Large intestine (tissue), 3 donors: ENCODE data around the gene ASCL3. TPM values are rescaled to one million over a fixed set of nuclear protein-coding genes. Genes with fewer than 3 reads are reported as not detected.

Source experiments
- DNase-seq, 2 donors: peaks; one replicate each; pipeline versions ENCODE4 v3.0.0 to v3.0.0-alpha.2; 2013
- H3K27ac ChIP-seq: one replicate; pipeline ENCODE4 v1.5.1; 2013; ENCODE audit warnings: low read length
- H3K27me3 ChIP-seq: 2 replicates; pipeline ENCODE4 v1.6.1; 2013; ENCODE audit warnings: low read length; ENCODE audit not compliant: control insufficient read depth, insufficient read depth
- H3K36me3 ChIP-seq: 2 replicates; pipeline ENCODE4 v1.6.1; 2013; ENCODE audit warnings: low read length; ENCODE audit not compliant: control insufficient read depth, insufficient read depth
- H3K4me1 ChIP-seq: one replicate; pipeline ENCODE4 v1.6.1; 2013; ENCODE audit warnings: low read length; ENCODE audit not compliant: control insufficient read depth, insufficient read depth
- H3K4me3 ChIP-seq: one replicate; pipeline ENCODE4 v1.5.1; 2013; ENCODE audit warnings: low read length
- H3K9me3 ChIP-seq: one replicate; pipeline ENCODE4 v1.6.1; 2013; ENCODE audit warnings: mild to moderate bottlenecking, low read depth, low read length, moderate library complexity; ENCODE audit not compliant: control insufficient read depth
- WGBS: methylation state at CpG from one replicate; pipeline ENCODE4 v1.1.5; 2013; ENCODE audit warnings: low lambda C conversion rate; ENCODE audit not compliant: insufficient coverage; 5-methylcytosine and 5-hydroxymethylcytosine counted together
- polyA plus RNA-seq: library from polyadenylated mRNA; unstranded; fragments of 120-200 nt; gene quantifications from one replicate; pipeline ENCODE4 v1.2.1, GENCODE V29; 2013

The ASCL3 gene
- polyA plus RNA-seq, 1 donor = 0.18 TPM

DNA sequence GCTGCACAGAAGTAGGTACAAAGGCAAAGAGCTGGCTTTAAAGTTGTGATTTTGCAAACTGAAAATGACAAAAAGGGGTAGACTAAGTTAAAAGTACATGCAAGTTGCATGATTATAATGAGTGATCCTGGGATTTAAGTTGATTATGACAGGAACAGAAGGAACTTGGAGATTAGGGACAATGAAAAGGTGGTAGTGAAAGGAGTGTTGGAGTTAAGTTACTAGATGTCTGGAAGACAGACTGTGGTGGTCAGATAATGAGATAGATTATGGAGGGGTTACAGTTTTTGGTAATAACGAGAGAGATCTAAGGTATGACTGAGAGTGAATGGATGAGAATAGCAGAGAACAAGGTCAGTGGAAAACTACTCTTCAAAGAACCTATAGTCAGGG, 29.1 kb upstream of the ASCL3 start:
- Histone ChIP-seq H3K27ac (no peak overlapping the region), H3K27me3 (no peaks in the 10 kb centered on the region), H3K36me3 (peaks cover 2% of the 10 kb centered on the region), H3K4me3 (no peak overlapping the region), H3K4me1 (no peaks in the 10 kb centered on the region), H3K9me3 (no peaks in the 10 kb centered on the region)
- no peak for DNase-seq
- 100% methylated on average over 1 of the region's 1 CpG for WGBS

DNA sequence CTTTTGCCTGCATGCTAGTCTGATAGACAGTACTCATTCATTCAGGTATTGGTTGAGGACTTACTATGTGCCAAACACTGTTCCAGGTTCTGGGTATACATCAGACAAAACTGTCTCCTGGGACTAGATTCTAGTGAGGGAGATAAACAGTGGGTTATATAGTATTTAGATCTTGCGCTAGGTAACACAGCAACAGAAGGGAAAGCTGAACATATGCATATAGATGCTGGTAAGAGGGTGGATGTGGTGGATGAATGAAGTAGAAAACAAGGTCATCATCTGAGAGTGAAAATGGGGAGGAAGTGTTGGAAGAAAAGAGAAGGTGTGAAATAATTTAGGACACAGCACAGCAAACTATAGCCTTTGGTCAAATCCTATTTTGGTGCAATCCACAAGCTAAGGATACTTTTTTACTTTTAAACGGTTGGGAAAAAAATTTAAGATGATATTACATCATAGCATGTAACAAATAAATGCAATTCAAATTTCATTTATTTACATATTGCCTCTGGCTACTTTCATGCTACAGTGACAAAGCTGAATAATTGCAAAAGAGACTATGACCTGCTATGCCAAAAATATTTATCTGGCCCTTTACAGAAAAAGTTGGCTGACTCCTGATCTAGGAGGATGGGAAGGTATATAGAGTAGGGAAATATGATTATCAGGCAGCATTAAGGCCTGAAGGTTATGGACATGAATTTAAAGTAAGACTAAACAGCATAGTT, 28.5 kb upstream of the ASCL3 start:
- H3K36me3 ChIP-seq = peaks cover 2% of the 10 kb centered on the region
- WGBS = 100% methylated on average over 1 of the region's 2 CpGs
- H3K27ac ChIP-seq = no peak overlapping the region
- H3K4me3 ChIP-seq = no peak overlapping the region
- DNase-seq = no peak
- no peaks in the 10 kb centered on the region for H3K27me3 ChIP-seq
- no peaks in the 10 kb centered on the region for H3K9me3 ChIP-seq
- no peaks in the 10 kb centered on the region for H3K4me1 ChIP-seq

DNA sequence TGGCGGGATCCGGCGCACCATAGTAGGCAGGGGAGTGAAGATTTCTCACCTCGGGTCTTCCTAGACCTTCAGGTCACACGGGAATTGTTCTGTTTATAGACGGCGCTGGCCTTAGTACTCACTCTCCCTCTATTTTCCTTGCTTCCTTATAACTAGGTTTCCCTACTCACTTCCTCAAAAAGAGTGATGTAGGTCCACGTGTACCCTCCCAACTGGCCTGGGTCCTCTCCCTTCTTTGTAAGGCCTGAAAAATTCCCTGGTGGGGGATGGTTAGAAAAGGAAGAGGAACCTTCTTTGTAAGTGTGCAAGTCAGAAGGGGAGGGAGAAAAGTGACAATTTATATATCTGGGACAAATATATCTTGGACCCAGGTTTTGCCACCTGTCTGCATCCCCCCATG, 24.4 kb upstream of the ASCL3 start:
- H3K27ac ChIP-seq = no peak overlapping the region
- H3K36me3 ChIP-seq = peaks cover 2% of the 10 kb centered on the region
- 77% methylated on average over 3 of the region's 8 CpGs for WGBS
- no peak overlapping the region for H3K4me3 ChIP-seq
- H3K4me1 ChIP-seq = peaks cover 6% of the 10 kb centered on the region
- H3K9me3 ChIP-seq = no peaks in the 10 kb centered on the region
- H3K27me3 ChIP-seq = no peaks in the 10 kb centered on the region
- no peak for DNase-seq

DNA sequence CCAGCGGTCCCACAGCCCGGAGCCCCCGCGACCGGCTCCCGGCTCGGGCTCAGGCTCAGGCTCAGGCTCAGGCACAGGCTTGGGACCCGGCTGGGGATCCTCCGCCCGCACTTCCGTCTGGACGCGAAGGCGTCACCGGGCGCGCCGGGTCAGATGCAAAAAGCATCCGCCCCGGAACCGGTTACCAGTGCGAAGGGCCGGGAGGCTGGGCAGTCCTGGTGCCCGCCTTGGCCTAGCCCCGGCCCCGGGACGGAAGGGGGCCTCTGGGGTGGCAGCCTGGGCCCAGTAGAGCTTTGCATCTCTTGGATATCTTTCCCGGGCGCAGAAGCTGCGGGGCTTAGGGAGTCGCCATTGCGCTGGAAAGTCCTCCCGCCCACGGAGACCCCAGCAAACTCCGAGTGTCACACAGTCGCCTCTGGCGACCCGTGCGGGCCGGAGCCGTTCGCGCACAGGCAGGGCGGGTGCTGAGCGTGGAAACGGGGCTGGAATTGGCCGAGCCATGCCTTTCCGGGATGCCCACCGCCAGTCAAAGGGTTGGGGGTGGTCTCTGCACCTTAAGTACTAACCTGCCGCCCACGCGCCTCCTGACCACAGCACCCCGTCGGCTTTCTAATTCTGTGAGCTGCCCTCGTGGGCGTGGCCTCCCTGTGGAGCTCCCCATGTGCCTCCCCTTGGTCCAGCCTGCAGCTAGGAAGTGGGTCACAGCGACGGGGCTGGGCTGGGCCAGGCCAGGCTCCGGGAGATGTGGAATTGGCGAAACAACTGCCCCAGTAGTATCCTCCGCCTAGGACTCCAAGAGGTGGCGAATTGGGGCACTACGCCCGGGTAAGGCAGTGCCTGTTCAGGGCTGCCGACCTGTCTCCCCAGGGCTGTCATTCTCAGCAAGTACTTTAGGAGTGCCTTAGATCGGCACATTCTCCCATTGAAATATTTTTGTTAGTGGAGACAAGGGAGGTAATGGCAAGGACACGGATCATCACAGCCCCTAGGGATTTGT, 21.8 kb upstream of the ASCL3 start, which contains the start of gene TMEM9B:
TSS of gene TMEM9B (minus strand) at position 119 of the 997 bp plus-strand sequence. CDS start 129 bp downstream, outside the sequence.
- no CpG with 5 or more reads among the region's 67 CpGs for WGBS
- Histone ChIP-seq H3K36me3 (peaks cover 4% of the 10 kb centered on the region), H3K9me3 (no peaks in the 10 kb centered on the region), H3K4me1 (peaks cover 12% of the 10 kb centered on the region), H3K27me3 (no peaks in the 10 kb centered on the region), H3K4me3 (peak within 1 kb of the TSS; percentile 98), H3K27ac (peak within 1 kb of the TSS; percentile 99)
- peak; percentile 92 to 97 for DNase-seq

DNA sequence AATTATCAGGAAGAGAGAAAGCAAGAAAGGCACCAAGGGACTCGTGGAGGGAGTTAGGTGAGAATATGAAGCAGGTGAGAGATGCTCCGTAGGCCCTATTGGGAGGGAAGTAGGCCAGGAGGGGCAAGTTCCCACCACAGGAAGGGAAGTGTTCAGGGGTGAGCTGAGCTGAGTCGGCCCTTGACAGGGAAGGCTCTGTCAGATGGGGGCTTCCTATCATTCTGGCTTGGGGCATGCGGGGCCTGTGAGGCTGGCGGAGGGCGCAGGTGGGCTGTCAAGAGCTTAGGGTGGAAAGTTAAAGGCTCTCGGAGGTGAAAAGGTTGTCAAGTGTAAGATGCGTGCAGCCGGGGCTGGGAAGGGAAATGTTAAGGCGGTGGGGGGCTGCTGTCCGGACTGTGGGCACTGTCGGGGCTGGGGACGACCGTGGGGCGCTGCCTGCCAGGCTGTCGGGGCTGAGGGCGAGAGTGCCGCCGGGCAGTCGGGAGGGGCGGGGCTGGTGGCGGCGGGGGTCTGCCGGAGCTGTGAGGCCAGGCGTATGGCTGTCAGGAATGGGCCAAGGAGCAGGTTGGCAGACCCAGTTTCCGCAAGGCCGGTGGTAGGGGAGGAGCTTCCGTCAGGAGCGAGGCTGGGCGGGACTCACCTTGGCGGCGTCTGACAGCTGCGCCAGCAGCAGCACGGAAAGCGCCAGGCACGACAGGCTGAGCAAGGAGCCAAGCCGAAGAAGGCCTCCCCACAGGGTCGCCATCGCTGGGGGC, 20.9 kb upstream of the ASCL3 start:
- Histone ChIP-seq H3K36me3 (peaks cover 4% of the 10 kb centered on the region), H3K27me3 (no peaks in the 10 kb centered on the region), H3K4me3 (peak overlapping the region; percentile 98), H3K9me3 (no peaks in the 10 kb centered on the region), H3K27ac (peak overlapping the region; percentile 99), H3K4me1 (peaks cover 20% of the 10 kb centered on the region)
- WGBS = no CpG with 5 or more reads among the region's 39 CpGs
- peak; percentile 26 to 80 for DNase-seq

DNA sequence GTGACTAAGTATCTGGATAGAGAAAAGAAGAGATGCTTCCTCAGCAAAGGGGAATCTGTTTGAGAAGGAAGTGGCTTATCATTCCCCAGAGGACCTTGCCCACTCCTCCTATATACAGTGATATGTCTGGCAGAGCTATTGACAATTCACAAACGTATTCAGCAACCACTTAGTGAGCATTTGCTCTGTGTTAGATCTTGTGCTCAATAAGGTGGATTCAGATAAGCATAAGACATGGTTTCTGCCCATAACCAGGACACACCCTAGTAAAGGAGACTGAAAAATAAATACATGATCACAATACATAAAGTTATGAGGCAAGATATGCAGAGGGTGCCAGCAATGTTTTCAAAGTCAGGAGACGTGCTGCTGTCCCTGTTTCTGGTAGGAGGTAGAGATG, 20.0 kb upstream of the ASCL3 start:
- DNase-seq = peak; percentile 20 to 64
- no CpG with 5 or more reads among the region's 2 CpGs for WGBS
- H3K36me3 ChIP-seq = peaks cover 4% of the 10 kb centered on the region
- H3K9me3 ChIP-seq = no peaks in the 10 kb centered on the region
- H3K4me1 ChIP-seq = peaks cover 20% of the 10 kb centered on the region
- H3K4me3 ChIP-seq = peak overlapping the region; percentile 98
- H3K27ac ChIP-seq = peak overlapping the region; percentile 99
- no peaks in the 10 kb centered on the region for H3K27me3 ChIP-seq

DNA sequence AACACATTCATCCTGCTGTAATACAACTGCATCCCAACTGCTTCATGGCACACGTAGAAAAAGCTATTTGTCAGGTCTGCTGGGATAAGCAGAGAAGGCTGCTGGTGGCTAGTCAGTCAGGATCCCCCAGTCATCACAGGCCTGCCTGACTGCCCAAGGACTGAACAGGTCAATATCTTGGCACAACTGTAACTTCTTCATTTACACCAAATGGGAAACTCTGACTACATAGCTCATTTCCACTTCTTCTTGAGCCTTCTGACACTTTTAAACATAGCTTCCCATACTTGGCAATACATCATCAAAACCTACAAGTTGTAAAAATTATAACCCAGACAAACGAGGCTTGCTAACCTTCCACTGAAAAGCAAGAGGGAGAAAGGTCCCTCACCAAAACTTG, 18.6 kb upstream of the ASCL3 start:
- no CpG with 5 or more reads among the region's 2 CpGs for WGBS

DNA sequence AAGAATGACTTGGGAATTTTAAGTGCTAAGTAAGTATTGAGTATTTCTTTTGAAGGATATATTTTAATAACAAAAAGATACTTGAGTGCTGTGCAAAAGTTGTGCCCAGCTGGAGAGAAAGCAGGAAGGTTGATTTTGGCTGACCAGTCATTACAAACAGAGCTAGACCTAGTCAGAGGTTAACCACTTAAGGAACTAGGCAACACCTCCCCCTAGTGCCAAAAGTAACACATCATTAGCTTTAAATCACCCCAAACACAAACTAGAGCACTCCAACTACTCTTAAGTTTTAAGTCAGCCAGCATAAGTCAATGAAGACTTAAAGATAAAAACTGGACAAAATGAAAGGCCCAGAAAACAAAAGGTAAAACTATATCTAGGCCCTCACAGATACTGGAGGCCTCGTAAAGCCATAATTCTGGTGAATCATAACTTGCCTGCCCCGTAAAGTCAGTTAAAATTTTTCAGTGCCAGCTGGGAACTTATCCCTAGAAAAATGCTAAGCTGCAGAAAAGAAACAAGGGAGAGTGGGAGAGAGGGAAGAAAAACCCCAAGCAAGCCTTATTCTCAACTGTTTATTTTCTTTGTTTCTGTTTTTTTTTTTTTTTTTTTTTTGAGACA, 16.8 kb upstream of the ASCL3 start:
- peak; percentile 53 to 75 for DNase-seq
- no peak overlapping the region for H3K4me3 ChIP-seq
- H3K27ac ChIP-seq = peak overlapping the region; percentile 69
- no peaks in the 10 kb centered on the region for H3K9me3 ChIP-seq
- no peaks in the 10 kb centered on the region for H3K27me3 ChIP-seq
- peaks cover 16% of the 10 kb centered on the region for H3K4me1 ChIP-seq
- no CpG with 5 or more reads among the region's 2 CpGs for WGBS
- H3K36me3 ChIP-seq = peaks cover 20% of the 10 kb centered on the region

More for the DNA sequence above, 18.6 kb upstream of the ASCL3 start:
- Histone ChIP-seq H3K27ac (no peak overlapping the region), H3K9me3 (no peaks in the 10 kb centered on the region), H3K27me3 (no peaks in the 10 kb centered on the region), H3K36me3 (peaks cover 7% of the 10 kb centered on the region), H3K4me1 (peaks cover 20% of the 10 kb centered on the region), H3K4me3 (no peak overlapping the region)
- DNase-seq = no peak

DNA sequence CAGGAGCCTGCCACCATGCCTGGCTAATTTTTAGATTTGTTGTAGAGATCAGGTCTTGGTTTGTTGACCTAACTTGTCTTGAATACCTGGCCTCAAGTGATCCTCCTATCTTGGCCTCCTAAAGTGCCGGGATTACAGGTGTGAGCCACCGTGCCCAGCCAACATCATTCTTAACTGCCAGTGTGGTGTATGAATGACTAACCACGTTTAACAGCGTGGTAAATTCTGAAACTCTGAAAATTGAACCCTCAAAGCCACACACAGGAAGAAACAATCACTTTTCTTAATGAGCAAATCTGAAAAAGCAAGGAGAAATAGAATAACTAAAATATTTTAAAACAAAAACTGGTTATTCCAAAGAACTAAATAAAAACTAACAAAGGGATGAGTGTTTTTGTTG, 14.0 kb upstream of the ASCL3 start:
- Histone ChIP-seq H3K27me3 (no peaks in the 10 kb centered on the region), H3K9me3 (no peaks in the 10 kb centered on the region), H3K27ac (no peak overlapping the region), H3K36me3 (peaks cover 34% of the 10 kb centered on the region), H3K4me3 (no peak overlapping the region), H3K4me1 (peaks cover 14% of the 10 kb centered on the region)
- WGBS = no CpG with 5 or more reads among the region's 4 CpGs
- DNase-seq = no peak
